HepG2 (cell line): Measurements from ENCODE around the gene BSN. TPM values are rescaled to one million over a fixed set of nuclear protein-coding genes. Genes with fewer than 3 reads are reported as not detected.

Experiments
- GATAD1 ChIP-seq: IDR thresholded peaks from 2 replicates; pipeline ENCODE4 v1.6.1; 2016; ENCODE audit warnings: missing genetic modification reagents, missing compliant biosample characterization
- KDM1A ChIP-seq: IDR thresholded peaks from 2 replicates; pipeline ENCODE4 v1.6.1; 2016; ENCODE audit warnings: missing compliant biosample characterization
- KDM5B ChIP-seq: sonication (generic); formaldehyde crosslinking; IDR thresholded peaks from 2 replicates; pipeline ENCODE4 v1.4.0; 2020; ENCODE audit warnings: missing genetic modification reagents, mild to moderate bottlenecking, borderline replicate concordance
- MED1 ChIP-seq: sonication (generic); formaldehyde crosslinking; IDR thresholded peaks from 2 replicates; pipeline ENCODE4 v1.4.0; 2020; ENCODE audit warnings: missing genetic modification reagents
- NCOA1 ChIP-seq: sonication (generic); formaldehyde crosslinking; IDR thresholded peaks from 2 replicates; pipeline ENCODE4 v1.9.0; 2021; ENCODE audit warnings: missing genetic modification reagents
- RFX3 ChIP-seq: IDR thresholded peaks from 2 replicates; pipeline ENCODE4 v1.6.1; 2016; ENCODE audit warnings: missing biosample characterization, missing genetic modification reagents
- SMYD3 ChIP-seq: sonication (generic); formaldehyde crosslinking; IDR thresholded peaks from 2 replicates; pipeline ENCODE4 v1.8.1; 2023; ENCODE audit warnings: mild to moderate bottlenecking, missing genetic modification reagents
- TCF7L2 ChIP-seq: IDR thresholded peaks from 2 replicates; pipeline ENCODE4 v1.6.1; 2011; ENCODE audit warnings: mild to moderate bottlenecking, low read depth, low read length, moderate library complexity
- ZFP62 ChIP-seq: sonication (generic); formaldehyde crosslinking; IDR thresholded peaks from 2 replicates; pipeline ENCODE4 v1.4.0; 2020; ENCODE audit warnings: missing genetic modification reagents
- ZNF136 ChIP-seq: sonication (generic); formaldehyde crosslinking; IDR thresholded peaks from 2 replicates; pipeline ENCODE4 v1.8.1; 2022; ENCODE audit warnings: low read depth, mild to moderate bottlenecking, moderate library complexity, missing genetic modification reagents
- ZNF569 ChIP-seq: sonication (generic); formaldehyde crosslinking; IDR thresholded peaks from 2 replicates; pipeline ENCODE4 v1.5.0; 2020; ENCODE audit warnings: mild to moderate bottlenecking, missing genetic modification reagents, moderate library complexity, borderline replicate concordance
- ZNF790 ChIP-seq: sonication (generic); formaldehyde crosslinking; IDR thresholded peaks from 2 replicates; pipeline ENCODE4 v1.8.0; 2022; ENCODE audit warnings: missing genetic modification reagents, mild to moderate bottlenecking, borderline replicate concordance
- ZNF891 ChIP-seq: sonication (generic); formaldehyde crosslinking; IDR thresholded peaks from 2 replicates; pipeline ENCODE4 v1.5.0; 2020; ENCODE audit warnings: mild to moderate bottlenecking, missing genetic modification reagents
- polyA plus RNA-seq, 8 experiments: library from polyadenylated mRNA; depleted of rRNA in 3 of 8; stranded (reverse) in 7 of 8; unstranded in 1 of 8; fragments of >200 nt; fragmentation: Illumina TruSeq in 4 of 8; extraction: Trizol in 4 of 8; gene quantifications; 2 replicates each; pipeline versions ENCODE4 v1.2.1 to v1.2.3, GENCODE V29; 2011 to 2016; ENCODE audit warnings: low read depth in 4 of 8, missing spikeins in 1 of 8, mixed read lengths in 1 of 8; ENCODE audit not compliant: insufficient read depth in 1 of 8
- total RNA-seq, 5 experiments: library from RNA; depleted of rRNA; stranded (reverse); fragments of >200 nt; fragmentation: Illumina TruSeq; extraction: Trizol; gene quantifications; 2 replicates each; pipeline ENCODE4 v1.2.3, GENCODE V29; 2016; ENCODE audit warnings: low read depth in 1 of 5
- TF ChIP-seq, protein P1 (sequence below): sonication (generic); formaldehyde crosslinking; IDR thresholded peaks from 2 replicates; pipeline ENCODE4 v1.5.0; 2020; ENCODE audit warnings: missing genetic modification reagents, mild to moderate bottlenecking, borderline replicate concordance
- TF ChIP-seq, protein P2 (sequence below): sonication (generic); formaldehyde crosslinking; IDR thresholded peaks from 2 replicates; pipeline ENCODE4 v1.4.0; 2020; ENCODE audit warnings: missing genetic modification reagents, borderline replicate concordance
- TF ChIP-seq, protein P3 (sequence below): sonication (generic); formaldehyde crosslinking; IDR thresholded peaks from 2 replicates; pipeline ENCODE4 v1.4.0; 2020; ENCODE audit warnings: mild to moderate bottlenecking, missing genetic modification reagents
- TF ChIP-seq, protein P4 (sequence below): sonication (generic); formaldehyde crosslinking; IDR thresholded peaks from 2 replicates; pipeline ENCODE4 v1.5.1; 2020; ENCODE audit warnings: mild to moderate bottlenecking, missing genetic modification reagents, moderate library complexity
- TF ChIP-seq, protein P5 (sequence below): IDR thresholded peaks from 2 replicates; pipeline ENCODE4 v1.6.1; 2016
- TF ChIP-seq, protein P6 (sequence below): sonication (generic); formaldehyde crosslinking; IDR thresholded peaks from 2 replicates; pipeline ENCODE4 v1.4.0; 2020; ENCODE audit warnings: mild to moderate bottlenecking, missing genetic modification reagents

BSN gene
- total and polyA plus RNA-seq, 2 of the 13 experiments (the other 11 are each of a cell fraction or from before 2014, with no cell fraction given) = 0.42 to 0.86 TPM

DNA sequence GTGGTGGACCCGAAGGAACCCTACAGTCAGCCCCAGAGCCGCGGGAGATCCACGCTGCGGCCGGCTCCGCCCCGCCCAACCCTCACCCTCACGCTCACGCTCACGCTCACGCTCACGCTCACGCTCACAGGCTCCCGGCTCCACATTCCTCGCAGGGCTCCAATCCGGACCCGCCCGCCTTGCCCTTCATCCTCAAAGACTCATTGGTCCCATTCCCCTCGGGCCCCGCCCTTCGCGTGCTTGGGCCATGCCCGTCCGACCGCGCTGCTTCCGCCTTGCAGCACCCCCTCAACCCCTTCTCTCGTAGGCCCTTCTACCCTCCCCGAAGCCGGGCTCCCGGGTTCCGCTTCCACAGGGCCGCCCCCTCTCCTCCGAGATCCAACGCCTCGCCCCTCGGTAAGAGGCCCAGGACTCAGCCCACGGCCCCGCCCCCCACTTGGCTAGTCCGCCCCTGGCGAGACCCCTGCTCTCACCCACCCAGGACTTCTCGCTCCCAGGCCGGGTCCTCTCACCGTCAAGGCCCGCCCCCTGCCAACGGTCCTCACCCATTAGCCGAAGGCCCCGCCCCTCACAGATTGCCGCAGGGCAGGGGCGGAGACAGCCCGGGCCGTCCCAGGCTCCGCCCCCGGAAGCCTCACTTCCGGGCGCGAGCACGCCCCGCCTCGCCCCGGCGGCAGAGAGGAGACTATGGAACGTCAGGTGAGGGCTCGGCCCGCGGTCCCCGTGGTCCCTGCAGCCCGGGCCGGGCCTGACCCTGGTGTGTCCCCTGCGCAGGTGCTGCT is 119.6 kb downstream of the BSN start, which contains the start of gene APEH (continued):
- TF ChIP-seq ZNF569 (CRISPR knock-in tag) = peak; percentile 38; the same call in 1 of the 2 replicates
- no peak for TF ChIP-seq ZFP62
- TF ChIP-seq RFX3 (CRISPR knock-in tag) = no peak
- peak; percentile 79; the same call in 1 of the 2 replicates for TF ChIP-seq ZNF790 (CRISPR knock-in tag)
- TF ChIP-seq, protein P1, sequence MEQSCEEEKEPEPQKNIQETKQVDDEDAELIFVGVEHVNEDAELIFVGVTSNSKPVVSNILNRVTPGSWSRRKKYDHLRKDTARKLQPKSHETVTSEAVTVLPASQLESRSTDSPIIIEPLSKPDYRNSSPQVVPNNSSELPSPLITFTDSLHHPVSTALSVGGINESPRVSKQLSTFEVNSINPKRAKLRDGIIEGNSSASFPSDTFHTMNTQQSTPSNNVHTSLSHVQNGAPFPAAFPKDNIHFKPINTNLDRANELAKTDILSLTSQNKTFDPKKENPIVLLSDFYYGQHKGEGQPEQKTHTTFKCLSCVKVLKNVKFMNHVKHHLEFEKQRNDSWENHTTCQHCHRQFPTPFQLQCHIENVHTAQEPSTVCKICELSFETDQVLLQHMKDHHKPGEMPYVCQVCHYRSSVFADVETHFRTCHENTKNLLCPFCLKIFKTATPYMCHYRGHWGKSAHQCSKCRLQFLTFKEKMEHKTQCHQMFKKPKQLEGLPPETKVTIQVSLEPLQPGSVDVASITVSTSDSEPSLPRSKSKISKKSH (CRISPR knock-in tag) = peak; percentile 72; the same call in 1 of the 2 replicates
- TF ChIP-seq ZNF891 (CRISPR knock-in tag) = no peak
- TF ChIP-seq, protein P2, sequence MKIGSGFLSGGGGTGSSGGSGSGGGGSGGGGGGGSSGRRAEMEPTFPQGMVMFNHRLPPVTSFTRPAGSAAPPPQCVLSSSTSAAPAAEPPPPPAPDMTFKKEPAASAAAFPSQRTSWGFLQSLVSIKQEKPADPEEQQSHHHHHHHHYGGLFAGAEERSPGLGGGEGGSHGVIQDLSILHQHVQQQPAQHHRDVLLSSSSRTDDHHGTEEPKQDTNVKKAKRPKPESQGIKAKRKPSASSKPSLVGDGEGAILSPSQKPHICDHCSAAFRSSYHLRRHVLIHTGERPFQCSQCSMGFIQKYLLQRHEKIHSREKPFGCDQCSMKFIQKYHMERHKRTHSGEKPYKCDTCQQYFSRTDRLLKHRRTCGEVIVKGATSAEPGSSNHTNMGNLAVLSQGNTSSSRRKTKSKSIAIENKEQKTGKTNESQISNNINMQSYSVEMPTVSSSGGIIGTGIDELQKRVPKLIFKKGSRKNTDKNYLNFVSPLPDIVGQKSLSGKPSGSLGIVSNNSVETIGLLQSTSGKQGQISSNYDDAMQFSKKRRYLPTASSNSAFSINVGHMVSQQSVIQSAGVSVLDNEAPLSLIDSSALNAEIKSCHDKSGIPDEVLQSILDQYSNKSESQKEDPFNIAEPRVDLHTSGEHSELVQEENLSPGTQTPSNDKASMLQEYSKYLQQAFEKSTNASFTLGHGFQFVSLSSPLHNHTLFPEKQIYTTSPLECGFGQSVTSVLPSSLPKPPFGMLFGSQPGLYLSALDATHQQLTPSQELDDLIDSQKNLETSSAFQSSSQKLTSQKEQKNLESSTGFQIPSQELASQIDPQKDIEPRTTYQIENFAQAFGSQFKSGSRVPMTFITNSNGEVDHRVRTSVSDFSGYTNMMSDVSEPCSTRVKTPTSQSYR (CRISPR knock-in tag) = 0 out of 2 replicates have a peak, but pooled peaks have one; percentile 13
- peak; percentile 95; the same call in 1 of the 2 replicates for TF ChIP-seq ZNF136 (CRISPR knock-in tag)
- peak; percentile 86; the same call in 1 of the 2 replicates for TF ChIP-seq KDM5B (CRISPR knock-in tag)
- TF ChIP-seq SMYD3 = no peak
- no peak for TF ChIP-seq KDM1A
- TF ChIP-seq NCOA1 (CRISPR knock-in tag) = no peak
- TF ChIP-seq, protein P3, sequence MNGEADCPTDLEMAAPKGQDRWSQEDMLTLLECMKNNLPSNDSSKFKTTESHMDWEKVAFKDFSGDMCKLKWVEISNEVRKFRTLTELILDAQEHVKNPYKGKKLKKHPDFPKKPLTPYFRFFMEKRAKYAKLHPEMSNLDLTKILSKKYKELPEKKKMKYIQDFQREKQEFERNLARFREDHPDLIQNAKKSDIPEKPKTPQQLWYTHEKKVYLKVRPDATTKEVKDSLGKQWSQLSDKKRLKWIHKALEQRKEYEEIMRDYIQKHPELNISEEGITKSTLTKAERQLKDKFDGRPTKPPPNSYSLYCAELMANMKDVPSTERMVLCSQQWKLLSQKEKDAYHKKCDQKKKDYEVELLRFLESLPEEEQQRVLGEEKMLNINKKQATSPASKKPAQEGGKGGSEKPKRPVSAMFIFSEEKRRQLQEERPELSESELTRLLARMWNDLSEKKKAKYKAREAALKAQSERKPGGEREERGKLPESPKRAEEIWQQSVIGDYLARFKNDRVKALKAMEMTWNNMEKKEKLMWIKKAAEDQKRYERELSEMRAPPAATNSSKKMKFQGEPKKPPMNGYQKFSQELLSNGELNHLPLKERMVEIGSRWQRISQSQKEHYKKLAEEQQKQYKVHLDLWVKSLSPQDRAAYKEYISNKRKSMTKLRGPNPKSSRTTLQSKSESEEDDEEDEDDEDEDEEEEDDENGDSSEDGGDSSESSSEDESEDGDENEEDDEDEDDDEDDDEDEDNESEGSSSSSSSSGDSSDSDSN (CRISPR knock-in tag) = peak; percentile 95
- no peak for TF ChIP-seq TCF7L2
- TF ChIP-seq, protein P4, sequence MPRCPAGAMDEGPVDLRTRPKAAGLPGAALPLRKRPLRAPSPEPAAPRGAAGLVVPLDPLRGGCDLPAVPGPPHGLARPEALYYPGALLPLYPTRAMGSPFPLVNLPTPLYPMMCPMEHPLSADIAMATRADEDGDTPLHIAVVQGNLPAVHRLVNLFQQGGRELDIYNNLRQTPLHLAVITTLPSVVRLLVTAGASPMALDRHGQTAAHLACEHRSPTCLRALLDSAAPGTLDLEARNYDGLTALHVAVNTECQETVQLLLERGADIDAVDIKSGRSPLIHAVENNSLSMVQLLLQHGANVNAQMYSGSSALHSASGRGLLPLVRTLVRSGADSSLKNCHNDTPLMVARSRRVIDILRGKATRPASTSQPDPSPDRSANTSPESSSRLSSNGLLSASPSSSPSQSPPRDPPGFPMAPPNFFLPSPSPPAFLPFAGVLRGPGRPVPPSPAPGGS (CRISPR knock-in tag) = no peak
- TF ChIP-seq, protein P5, sequence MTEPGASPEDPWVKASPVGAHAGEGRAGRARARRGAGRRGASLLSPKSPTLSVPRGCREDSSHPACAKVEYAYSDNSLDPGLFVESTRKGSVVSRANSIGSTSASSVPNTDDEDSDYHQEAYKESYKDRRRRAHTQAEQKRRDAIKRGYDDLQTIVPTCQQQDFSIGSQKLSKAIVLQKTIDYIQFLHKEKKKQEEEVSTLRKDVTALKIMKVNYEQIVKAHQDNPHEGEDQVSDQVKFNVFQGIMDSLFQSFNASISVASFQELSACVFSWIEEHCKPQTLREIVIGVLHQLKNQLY (CRISPR knock-in tag) = no peak
- peak; percentile 72 for TF ChIP-seq GATAD1 (CRISPR knock-in tag)
- TF ChIP-seq MED1 (CRISPR knock-in tag) = peak; percentile 32; the same call in 1 of the 2 replicates
- TF ChIP-seq, protein P6, sequence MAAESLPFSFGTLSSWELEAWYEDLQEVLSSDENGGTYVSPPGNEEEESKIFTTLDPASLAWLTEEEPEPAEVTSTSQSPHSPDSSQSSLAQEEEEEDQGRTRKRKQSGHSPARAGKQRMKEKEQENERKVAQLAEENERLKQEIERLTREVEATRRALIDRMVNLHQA (CRISPR knock-in tag) = no peak
